IMR-90 (cell line): ENCODE measurements around the gene CEACAM16. TPM values are rescaled to one million over a fixed set of nuclear protein-coding genes. Genes with fewer than 3 reads are reported as not detected.
A peak's percentile ranks its signal among the peaks of the same experiment; 100 is the strongest.

Source experiments
- ATAC-seq: fragments of 200-7000 bp; cut with Tn5 transposase; 2 replicates; pipeline ENCODE4 v1.9.1; 2020; ENCODE audit warnings: low read depth, mild to moderate bottlenecking, moderate library complexity
- BruUV-seq: library from RNA; stranded (reverse); fragments of 400-500 nt; replicated peaks from 2 replicates; lab custom pipeline; 2021; lab: Mats Ljungman, UMichigan
- CTCF ChIA-PET: fragments of 300-600 bp; formaldehyde crosslinking; extraction: SDS; loops from one replicate; lab custom pipeline; 2021; ENCODE audit warnings: antibody characterized with exemption; lab: Yijun Ruan, JAX
- POLR2A ChIA-PET: fragments of 300-600 bp; sonication (Branson Sonifier 250); formaldehyde crosslinking; loops from one replicate; lab custom pipeline; 2022; ENCODE audit warnings: antibody characterized with exemption; ENCODE audit not compliant: unreplicated experiment; lab: Charles Lee
- DNase-seq: peaks from one replicate; pipeline ENCODE4 v3.0.0; 2013
- H2AFZ ChIP-seq: replicated peaks from 2 replicates; pipeline ENCODE3; 2013; ENCODE audit warnings: low read length, mild to moderate bottlenecking; ENCODE audit not compliant: poor library complexity
- H2AK5ac ChIP-seq: 2 replicates; pipeline ENCODE4 v1.6.1; 2013; ENCODE audit warnings: low read depth, low read length, inconsistent platforms
- H2AK9ac ChIP-seq: replicated peaks from 2 replicates; pipeline ENCODE3; 2013; ENCODE audit warnings: mild to moderate bottlenecking, low read depth, low read length, moderate library complexity; ENCODE audit not compliant: poor library complexity
- H2BK120ac ChIP-seq: 2 replicates; pipeline ENCODE4 v1.6.1; 2013; ENCODE audit warnings: low read depth, low read length, inconsistent platforms
- H2BK15ac ChIP-seq: 3 replicates; pipeline ENCODE4 v1.6.1; 2013; ENCODE audit warnings: low read depth, low read length, inconsistent platforms
- H2BK20ac ChIP-seq: 2 replicates; pipeline ENCODE4 v1.6.1; 2013; ENCODE audit warnings: low read depth, mild to moderate bottlenecking, inconsistent platforms, low read length, moderate library complexity
- H2BK5ac ChIP-seq: 2 replicates; pipeline ENCODE4 v1.6.1; 2013; ENCODE audit warnings: mild to moderate bottlenecking, low read depth, low read length, inconsistent platforms; ENCODE audit not compliant: poor library complexity, severe bottlenecking
- H3K14ac ChIP-seq: replicated peaks from 2 replicates; pipeline ENCODE4 v1.6.1; 2013; ENCODE audit warnings: low read depth, low read length, inconsistent platforms
- H3K18ac ChIP-seq: 2 replicates; pipeline ENCODE4 v1.6.1; 2013; ENCODE audit warnings: low read depth, low read length, control low read depth
- H3K23ac ChIP-seq: 2 replicates; pipeline ENCODE4 v1.6.1; 2013; ENCODE audit warnings: low read depth, low read length, inconsistent platforms
- H3K27ac ChIP-seq: 2 replicates; pipeline ENCODE4 v1.5.1; 2013; ENCODE audit warnings: mild to moderate bottlenecking, control low read depth, low read length; ENCODE audit not compliant: insufficient read depth
- H3K27me3 ChIP-seq: 2 replicates; pipeline ENCODE4 v1.6.1; 2013; ENCODE audit warnings: low read length; ENCODE audit not compliant: control insufficient read depth, insufficient read depth
- H3K36me3 ChIP-seq: 2 replicates; pipeline ENCODE4 v1.6.1; 2013; ENCODE audit warnings: low read length, mixed read lengths; ENCODE audit not compliant: control insufficient read depth, insufficient read depth
- H3K4ac ChIP-seq: 2 replicates; pipeline ENCODE4 v1.6.1; 2013; ENCODE audit warnings: low read depth, low read length, inconsistent platforms
- H3K4me1 ChIP-seq: 2 replicates; pipeline ENCODE4 v1.6.1; 2013; ENCODE audit warnings: low read length, mixed read lengths; ENCODE audit not compliant: control insufficient read depth, insufficient read depth
- H3K4me2 ChIP-seq: 2 replicates; pipeline ENCODE4 v1.6.1; 2013; ENCODE audit warnings: low read depth, mild to moderate bottlenecking, control low read depth, low read length, moderate library complexity
- H3K4me3 ChIP-seq: 2 replicates; pipeline ENCODE4 v1.5.1; 2013; ENCODE audit warnings: low read depth, mild to moderate bottlenecking, control low read depth, low read length, moderate library complexity; ENCODE audit not compliant: insufficient read depth
- H3K56ac ChIP-seq: 2 replicates; pipeline ENCODE4 v1.6.1; 2013; ENCODE audit warnings: low read length, inconsistent platforms; ENCODE audit not compliant: insufficient read depth; ENCODE audit errors: extremely low read depth
- H3K79me1 ChIP-seq, 2 experiments: 2 replicates each; pipeline ENCODE4 v1.6.1; 2013; ENCODE audit warnings: low read length in 2 of 2, inconsistent platforms in 1 of 2, low read depth in 1 of 2
- H3K9ac ChIP-seq: 2 replicates; pipeline ENCODE4 v1.6.1; 2013; ENCODE audit warnings: low read depth, low read length, control low read depth
- H3K9me1 ChIP-seq: 2 replicates; pipeline ENCODE4 v1.6.1; 2013; ENCODE audit warnings: low read length, inconsistent platforms; ENCODE audit not compliant: insufficient read depth
- H3K9me3 ChIP-seq: 2 replicates; pipeline ENCODE4 v1.6.1; 2013; ENCODE audit warnings: low read length; ENCODE audit not compliant: control insufficient read depth, insufficient read depth
- H4K20me1 ChIP-seq: 2 replicates; pipeline ENCODE4 v1.6.1; 2013; ENCODE audit warnings: low read length, inconsistent platforms; ENCODE audit not compliant: insufficient read depth
- H4K5ac ChIP-seq: 2 replicates; pipeline ENCODE4 v1.6.1; 2013; ENCODE audit warnings: mild to moderate bottlenecking, low read depth, low read length, control low read depth
- H4K8ac ChIP-seq, 2 experiments: 2 replicates each; pipeline ENCODE4 v1.6.1; 2013; ENCODE audit warnings: low read depth in 2 of 2, low read length in 2 of 2, control low read depth in 1 of 2, inconsistent platforms in 1 of 2
- H4K91ac ChIP-seq: 2 replicates; pipeline ENCODE4 v1.6.1; 2013; ENCODE audit warnings: low read depth, low read length, inconsistent platforms; ENCODE audit not compliant: insufficient read depth
- BHLHE40 ChIP-seq: fragments of 150-350 bp; IDR thresholded peaks from 2 replicates; pipeline ENCODE4 v1.6.1; 2016; ENCODE audit warnings: mild to moderate bottlenecking, low read depth, low read length
- CTCF ChIP-seq: conservative IDR thresholded peaks from 2 replicates; pipeline ENCODE4 v1.5.1; 2012; ENCODE audit warnings: mild to moderate bottlenecking, low read depth, low read length, improper control_type of control experiment
- FOS ChIP-seq: fragments of 150-350 bp; IDR thresholded peaks from 2 replicates; pipeline ENCODE4 v1.6.1; 2016; ENCODE audit warnings: low read depth, low read length
- MAZ ChIP-seq: IDR thresholded peaks from 2 replicates; pipeline ENCODE4 v1.6.1; 2012; ENCODE audit warnings: low read depth, mild to moderate bottlenecking, low read length, improper control_type of control experiment, moderate library complexity, borderline replicate concordance
- MXI1 ChIP-seq: IDR thresholded peaks from 2 replicates; pipeline ENCODE4 v1.6.1; 2012; ENCODE audit warnings: low read depth, mild to moderate bottlenecking, low read length, moderate library complexity, borderline replicate concordance
- POLR2A ChIP-seq: IDR thresholded peaks from 2 replicates; pipeline ENCODE4 v1.6.1; 2012; ENCODE audit warnings: mild to moderate bottlenecking, low read depth, low read length
- SMC3 ChIP-seq: fragments of 150-350 bp; IDR thresholded peaks from 2 replicates; pipeline ENCODE4 v1.6.1; 2016; ENCODE audit warnings: low read depth, mild to moderate bottlenecking, antibody characterized with exemption, low read length, moderate library complexity
- WGBS, 2 experiments: methylation state at CpG; one replicate each; pipeline versions ENCODE4 v1.1.5 to v1.1.7; 2013; ENCODE audit warnings: missing lambda C conversion rate in 2 of 2; ENCODE audit not compliant: insufficient read length in 1 of 2; ENCODE audit errors: extremely low coverage in 2 of 2; 5-methylcytosine and 5-hydroxymethylcytosine counted together
- dilution Hi-C: fragments of 300-500 bp; cut with HindIII; formaldehyde crosslinking; loops from one replicate; pipeline ENCODE4 v1.14.3; 2018; ENCODE audit warnings: low sequenced_read_pairs; ENCODE audit not compliant: unreplicated experiment
- in situ Hi-C: fragments of 300-500 bp; cut with MboI; formaldehyde crosslinking; loops from 3 replicates; pipeline ENCODE4 v1.14.3; 2019; ENCODE audit warnings: low sequenced_read_pairs, inconsistent platforms, mixed read lengths
- intact Hi-C: fragments of 100-400 bp; cut with micrococcal nuclease; formaldehyde crosslinking; loops from 2 replicates; pipeline ENCODE4 v1.10.0; 2022
- polyA plus RNA-seq, 3 experiments: library from polyadenylated mRNA; depleted of rRNA; stranded (reverse); fragments of >200 nt; gene quantifications; 2 replicates each; pipeline ENCODE4 v1.2.3, GENCODE V29; 2012; ENCODE audit warnings: low replicate concordance in 1 of 3
- total RNA-seq: library from RNA; depleted of rRNA; stranded (reverse); fragments of >200 nt; gene quantifications from 2 replicates; pipeline ENCODE4 v1.2.3, GENCODE V29; 2012

CEACAM16 gene
- total and polyA plus RNA-seq, 2 of the 4 experiments (the other 2 are of a cell fraction), result not detected

GRCh38 chr19:44698492-44699201, at the start of gene CEACAM16 (continued):
- TF ChIP-seq MAZ, result no peak
- TF ChIP-seq FOS, result no peak
- TF ChIP-seq BHLHE40, result no peak
- TF ChIP-seq SMC3, result no peak

- Histone ChIP-seq H4K91ac (no peak overlapping the region), H3K56ac (no peak overlapping the region), H3K79me1 (peaks cover 56 to 82% of the 10 kb centered on the region in 2 experiments), H3K9ac (no peak overlapping the region), H2BK120ac (no peak overlapping the region), H4K5ac (no peak overlapping the region), H3K23ac (no peak overlapping the region), H3K14ac (no peak overlapping the region), H4K8ac (no peak overlapping the region), H4K20me1 (peaks cover 62% of the 10 kb centered on the region), H3K4me1 (peaks cover 16% of the 10 kb centered on the region), H3K18ac (no peak overlapping the region), H3K4ac (no peak overlapping the region), H3K36me3 (peaks cover 62% of the 10 kb centered on the region), H2BK20ac (no peak overlapping the region), H3K4me3 (no peak overlapping the region), H3K27me3 (no peaks in the 10 kb centered on the region), H3K27ac (no peak overlapping the region), H3K9me3 (no peaks in the 10 kb centered on the region), H3K4me2 (no peak overlapping the region), H2BK5ac (peak overlapping the region; percentile 7), H2AK9ac (no peak overlapping the region), H2AFZ (no peak overlapping the region), H2AK5ac (peak overlapping the region; percentile 29; the same call in 1 of the 2 replicates), H2BK15ac (no peak overlapping the region), H3K9me1 (peaks cover 34% of the 10 kb centered on the region)
- intact Hi-C loops (no loop called here), dilution Hi-C loops (no loop called here), in situ Hi-C loops (no loop called here)
- CTCF ChIA-PET, result no interaction called here
- DNase-seq (no peak), ATAC-seq (no peak)
- TF ChIP-seq CTCF (no peak), FOS (no peak), POLR2A (no peak), MXI1 (no peak)
- no TSS peak for BruUV-seq
- POLR2A ChIA-PET, result no interaction called here
- WGBS, 2 experiments, result 91% methylated on average over 7 of the region's 15 CpGs; no CpG with 5 or more reads in 1 of the 2 experiments
Observed at GRCh38 chr19:44649578-44650145, 49.3 kb upstream of the CEACAM16 start.
